IPS-20b (cell line): ENCODE measurements around the gene RRP9.

ENCODE experiments used
- H3K27ac ChIP-seq: one replicate; pipeline ENCODE4 v1.5.1; 2013; ENCODE audit warnings: low read length
- H3K27me3 ChIP-seq: 2 replicates; pipeline ENCODE4 v1.6.1; 2013; ENCODE audit warnings: mild to moderate bottlenecking, low read length, inconsistent platforms; ENCODE audit not compliant: insufficient read depth
- H3K36me3 ChIP-seq: 2 replicates; pipeline ENCODE4 v1.6.1; 2013; ENCODE audit warnings: low read depth, mild to moderate bottlenecking, inconsistent platforms, low read length, moderate library complexity; ENCODE audit not compliant: insufficient read depth
- H3K4me1 ChIP-seq: 2 replicates; pipeline ENCODE4 v1.6.1; 2013; ENCODE audit warnings: mild to moderate bottlenecking, control low read depth, inconsistent platforms, low read length, moderate library complexity; ENCODE audit not compliant: insufficient read depth
- H3K4me3 ChIP-seq: 2 replicates; pipeline ENCODE4 v1.5.1; 2013; ENCODE audit warnings: mild to moderate bottlenecking, low read length, inconsistent platforms
- H3K9ac ChIP-seq: 2 replicates; pipeline ENCODE4 v1.6.1; 2013; ENCODE audit warnings: low read depth, mild to moderate bottlenecking, inconsistent platforms, low read length, moderate library complexity
- H3K9me3 ChIP-seq: 2 replicates; pipeline ENCODE4 v1.6.1; 2013; ENCODE audit warnings: mild to moderate bottlenecking, low read depth, low read length, inconsistent platforms; ENCODE audit not compliant: insufficient read depth

RRP9 gene

GRCh38 chr3:51982352-51982837 lies 40.7 kb upstream of the RRP9 start:
- Histone ChIP-seq H3K27me3 (peaks cover 3% of the 10 kb centered on the region), H3K9ac (peak overlapping the region; percentile 65; the same call in 1 of the 2 replicates), H3K4me1 (peaks cover 7% of the 10 kb centered on the region; the same call in 1 of the 2 replicates), H3K9me3 (no peaks in the 10 kb centered on the region), H3K27ac (peak overlapping the region; percentile 9), H3K4me3 (peak overlapping the region; percentile 71), H3K36me3 (no peaks in the 10 kb centered on the region)

DNA sequence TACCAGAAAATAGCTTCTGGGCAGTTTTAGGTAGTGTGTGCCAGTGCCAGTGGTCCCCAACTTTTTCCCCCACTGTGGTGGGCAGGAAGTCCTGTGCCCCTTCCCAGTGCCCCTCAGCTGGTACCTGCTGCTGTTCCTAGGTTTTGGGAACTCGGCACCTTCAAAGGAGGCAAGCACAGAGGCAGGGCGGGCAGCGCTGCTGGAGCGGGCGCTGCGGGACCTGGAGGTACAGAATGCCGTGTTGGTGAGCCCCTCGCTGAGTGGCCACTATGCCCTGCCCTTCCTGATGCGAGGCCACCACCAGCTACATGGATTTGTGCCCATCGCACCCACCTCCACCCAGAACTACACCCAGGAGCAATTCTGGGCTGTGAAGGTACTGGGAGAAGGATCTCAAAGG lies 38.5 kb upstream of the RRP9 start:
- Histone ChIP-seq H3K4me3 (no peak overlapping the region), H3K4me1 (peaks cover 12% of the 10 kb centered on the region; the same call in 1 of the 2 replicates), H3K9ac (no peak overlapping the region), H3K9me3 (no peaks in the 10 kb centered on the region), H3K27me3 (peaks cover 24% of the 10 kb centered on the region), H3K27ac (no peak overlapping the region), H3K36me3 (no peaks in the 10 kb centered on the region)

- Histone ChIP-seq H3K36me3 (no peaks in the 10 kb centered on the region), H3K27me3 (peaks cover 44% of the 10 kb centered on the region), H3K9me3 (no peaks in the 10 kb centered on the region), H3K27ac (no peak overlapping the region), H3K9ac (no peak overlapping the region), H3K4me1 (peaks cover 18% of the 10 kb centered on the region; the same call in 1 of the 2 replicates), H3K4me3 (no peak overlapping the region)
Measured at GRCh38 chr3:51978143-51978502, 36.4 kb upstream of the RRP9 start.

GRCh38 chr3:51977446-51978142 lies 35.9 kb upstream of the RRP9 start:
- H3K36me3 ChIP-seq = no peaks in the 10 kb centered on the region
- no peak overlapping the region for H3K27ac ChIP-seq
- peaks cover 44% of the 10 kb centered on the region for H3K27me3 ChIP-seq
- no peak overlapping the region for H3K9ac ChIP-seq
- H3K9me3 ChIP-seq = no peaks in the 10 kb centered on the region
- H3K4me3 ChIP-seq = no peak overlapping the region
- peaks cover 18% of the 10 kb centered on the region; the same call in 1 of the 2 replicates for H3K4me1 ChIP-seq

DNA sequence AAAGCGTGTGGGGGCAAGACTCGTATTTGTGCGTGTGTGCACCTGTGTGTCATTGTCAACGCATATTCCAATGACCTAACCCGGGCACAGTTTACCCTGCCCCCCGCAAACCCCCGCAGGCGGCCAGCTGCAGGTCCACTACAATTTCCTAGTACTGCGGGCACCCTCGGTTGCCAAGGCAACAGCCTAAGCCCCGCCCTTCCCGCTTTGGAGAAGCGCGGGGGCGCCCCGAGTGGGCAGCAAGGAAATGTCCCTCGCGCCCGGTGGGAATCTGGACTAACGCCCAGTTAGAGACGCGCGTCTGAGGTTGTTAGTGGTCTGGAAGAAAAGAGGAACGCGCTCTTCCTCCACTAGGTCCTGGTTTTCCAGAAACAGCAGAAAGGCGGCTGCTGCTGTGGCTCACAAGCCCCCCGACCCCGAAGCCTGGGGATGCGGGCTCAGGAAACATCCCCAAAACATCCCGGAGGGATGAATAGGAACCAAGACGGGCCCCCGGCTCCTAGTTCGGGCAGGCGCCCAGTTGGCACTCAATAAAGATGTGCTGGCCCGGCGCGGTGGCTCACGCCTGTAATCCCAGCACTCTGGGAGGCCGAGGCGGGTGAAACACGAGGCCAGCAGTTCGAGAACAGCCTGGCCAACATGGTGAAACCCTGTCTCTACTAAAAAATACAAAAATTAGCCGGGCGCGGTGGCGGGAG lies 34.3 kb upstream of the RRP9 start:
- peak overlapping the region; percentile 57; the same call in 1 of the 2 replicates for H3K9ac ChIP-seq
- H3K9me3 ChIP-seq = no peaks in the 10 kb centered on the region
- peak overlapping the region; percentile 74 for H3K4me3 ChIP-seq
- peaks cover 14% of the 10 kb centered on the region; the same call in 1 of the 2 replicates for H3K4me1 ChIP-seq
- H3K27ac ChIP-seq = no peak overlapping the region
- peaks cover 44% of the 10 kb centered on the region for H3K27me3 ChIP-seq
- H3K36me3 ChIP-seq = no peaks in the 10 kb centered on the region

DNA sequence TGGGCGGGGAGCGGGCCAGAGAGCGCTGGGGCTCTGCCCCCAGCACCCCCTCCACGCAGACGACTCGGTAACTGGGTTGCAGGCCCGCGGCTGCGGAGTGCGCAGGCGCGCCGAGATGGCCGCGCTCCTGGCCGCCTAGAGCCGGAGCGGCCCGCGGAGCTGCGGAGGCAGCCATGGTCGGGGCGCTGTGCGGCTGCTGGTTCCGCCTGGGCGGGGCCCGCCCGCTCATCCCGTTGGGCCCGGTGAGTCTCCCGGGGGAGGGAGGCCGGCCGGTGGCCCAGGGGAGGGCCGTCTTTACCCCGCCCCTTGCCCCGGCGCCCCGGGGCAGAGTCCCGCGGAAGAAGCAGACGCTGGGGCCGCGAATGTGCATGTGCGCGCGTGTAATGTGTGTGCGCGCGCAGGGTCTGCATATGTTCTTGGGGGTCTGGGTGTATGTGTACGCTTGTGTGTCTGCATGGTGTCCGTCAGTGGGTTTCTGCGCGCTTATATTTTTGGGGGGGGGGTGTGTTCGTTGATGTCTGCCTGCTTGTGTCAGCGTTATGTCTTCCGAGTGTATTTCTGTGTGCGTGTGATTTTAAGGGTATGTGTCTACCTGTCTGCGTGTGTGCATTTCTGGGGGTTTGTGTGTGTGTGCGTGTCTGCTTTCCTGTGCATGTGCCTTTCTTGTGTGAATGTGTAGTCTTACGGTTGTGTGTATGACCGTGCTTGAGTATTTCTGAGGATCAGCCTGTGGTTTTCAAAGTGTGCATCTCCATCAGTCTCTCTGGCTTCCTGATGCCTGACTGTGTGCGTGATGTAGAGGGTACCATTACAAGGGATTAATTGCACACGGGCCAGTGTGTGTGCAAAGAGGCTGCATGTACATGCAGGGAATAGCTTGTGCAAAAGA lies 33.5 kb upstream of the RRP9 start, which contains the start of gene ABHD14A:
Gene ABHD14A (plus strand): TSS at position 102 of the 889 bp plus-strand sequence. CDS start 72 bp downstream, at position 174.
- no peak within 1 kb of the TSS for H3K27ac ChIP-seq
- H3K27me3 ChIP-seq = peaks cover 44% of the 10 kb centered on the region
- H3K4me1 ChIP-seq = peaks cover 14% of the 10 kb centered on the region; the same call in 1 of the 2 replicates
- peak within 1 kb of the TSS; percentile 57; the same call in 1 of the 2 replicates for H3K9ac ChIP-seq
- H3K36me3 ChIP-seq = no peaks in the 10 kb centered on the region
- H3K4me3 ChIP-seq = peak within 1 kb of the TSS; percentile 76
- H3K9me3 ChIP-seq = no peaks in the 10 kb centered on the region

DNA sequence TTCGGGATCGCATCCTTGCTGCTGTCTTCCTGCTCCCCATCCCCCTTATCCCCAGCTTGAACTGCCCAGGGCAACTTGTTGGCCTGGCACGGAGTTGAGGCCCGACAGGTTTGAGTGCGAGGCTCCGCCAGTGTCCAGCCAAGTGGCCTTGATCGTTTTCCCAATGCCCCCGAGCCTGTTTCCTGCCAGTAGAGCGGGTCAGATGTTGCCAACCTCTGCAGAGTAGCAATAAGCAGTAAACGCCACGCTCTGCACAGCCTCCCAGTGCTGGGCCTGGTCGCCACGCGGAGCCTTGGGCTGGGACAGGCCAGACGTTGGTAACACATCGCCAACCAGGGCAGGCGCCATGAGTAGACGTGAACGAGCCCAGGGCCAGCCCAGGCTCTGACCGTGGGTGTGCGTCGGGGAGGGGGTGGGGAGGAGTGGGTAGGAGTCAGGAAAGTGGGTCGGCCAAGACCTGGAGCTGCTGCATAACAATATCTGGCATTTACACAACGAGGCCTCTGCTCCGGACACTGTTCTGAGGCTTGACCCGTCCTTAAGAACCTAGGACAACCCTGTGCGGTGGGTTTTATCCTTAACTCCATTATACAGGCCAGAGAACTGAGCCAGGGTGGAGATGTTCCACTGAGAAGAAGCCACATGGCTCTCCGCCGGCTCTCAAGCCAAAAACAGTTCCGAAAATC lies 32.7 kb upstream of the RRP9 start:
- peak overlapping the region; percentile 74 for H3K4me3 ChIP-seq
- peak overlapping the region; percentile 57; the same call in 1 of the 2 replicates for H3K9ac ChIP-seq
- peaks cover 44% of the 10 kb centered on the region for H3K27me3 ChIP-seq
- peaks cover 17% of the 10 kb centered on the region; the same call in 1 of the 2 replicates for H3K4me1 ChIP-seq
- no peaks in the 10 kb centered on the region for H3K9me3 ChIP-seq
- no peak overlapping the region for H3K27ac ChIP-seq
- H3K36me3 ChIP-seq = no peaks in the 10 kb centered on the region

DNA sequence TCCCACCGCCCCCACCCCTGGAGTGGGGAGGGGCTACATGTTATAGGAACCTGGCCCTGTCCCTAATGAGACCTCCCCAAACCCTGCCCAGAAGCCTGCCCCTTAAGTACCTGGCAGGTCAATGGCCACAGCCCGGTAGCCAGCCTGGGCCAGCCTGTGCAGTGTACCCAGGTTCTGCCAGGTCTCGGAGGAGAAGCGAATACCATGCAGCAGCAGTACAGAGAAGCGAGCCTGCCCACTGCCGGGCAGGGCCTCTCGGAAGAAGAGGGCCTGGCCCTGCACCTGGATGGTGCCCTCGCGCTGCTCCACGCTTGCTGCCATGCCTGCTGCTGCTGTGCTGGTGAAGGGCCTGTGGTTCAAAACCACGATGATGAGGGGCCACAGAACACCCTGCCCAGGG lies 29.6 kb upstream of the RRP9 start:
- Histone ChIP-seq H3K9ac (no peak overlapping the region), H3K4me1 (peaks cover 32% of the 10 kb centered on the region), H3K27ac (no peak overlapping the region)

GRCh38 chr3:51970606-51971300 lies 29.0 kb upstream of the RRP9 start:
- Histone ChIP-seq H3K9me3 (no peaks in the 10 kb centered on the region), H3K36me3 (no peaks in the 10 kb centered on the region), H3K9ac (no peak overlapping the region), H3K27ac (no peak overlapping the region), H3K4me3 (no peak overlapping the region), H3K4me1 (peaks cover 34% of the 10 kb centered on the region), H3K27me3 (peaks cover 38% of the 10 kb centered on the region)

More for the DNA sequence above, 29.6 kb upstream of the RRP9 start:
- Histone ChIP-seq H3K27me3 (peaks cover 38% of the 10 kb centered on the region), H3K36me3 (no peaks in the 10 kb centered on the region), H3K9me3 (no peaks in the 10 kb centered on the region), H3K4me3 (no peak overlapping the region)

DNA sequence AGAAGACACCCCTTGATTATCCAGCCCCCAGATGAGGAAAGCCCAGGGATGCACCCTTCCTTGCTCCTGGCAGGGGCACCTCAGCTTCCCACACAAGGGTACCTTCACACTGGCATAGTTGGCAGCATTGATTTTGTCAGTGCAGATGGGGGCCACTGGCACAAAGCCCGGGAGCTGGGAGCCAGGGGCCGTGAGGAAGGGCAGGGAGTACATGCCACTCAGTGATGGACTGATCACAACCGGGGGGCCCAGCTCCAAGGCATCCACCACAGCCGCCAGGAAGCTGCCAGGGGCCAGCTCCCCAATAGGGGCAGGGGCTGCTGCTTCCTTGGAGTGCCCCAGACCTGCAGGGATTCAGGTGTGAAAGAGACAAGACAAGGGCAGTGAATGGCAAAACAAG lies 28.1 kb upstream of the RRP9 start:
- H3K4me1 ChIP-seq = peaks cover 28% of the 10 kb centered on the region
- no peak overlapping the region for H3K9ac ChIP-seq
- H3K4me3 ChIP-seq = no peak overlapping the region
- H3K9me3 ChIP-seq = no peaks in the 10 kb centered on the region
- peaks cover 38% of the 10 kb centered on the region for H3K27me3 ChIP-seq
- H3K27ac ChIP-seq = no peak overlapping the region
- H3K36me3 ChIP-seq = no peaks in the 10 kb centered on the region
